KBM-7 (cell line): Measurements from ENCODE around the gene BNC2.

Experiments used
- DNase-seq: peaks from one replicate; pipeline ENCODE4 v3.0.0-alpha.2; 2015
- in situ Hi-C: fragments of 300-500 bp; cut with MboI; formaldehyde crosslinking; loops from 2 replicates; pipeline ENCODE4 v1.14.3; 2020; ENCODE audit warnings: low sequenced_read_pairs, low pct_unique_long_range_greater_than_20kb, mixed read lengths

The BNC2 gene

GRCh38 chr9:16386827-16387077 lies 483.7 kb downstream of the BNC2 start:
- in situ Hi-C loops = no loop called here
- DNase-seq = no peak

- in situ Hi-C loops = no loop called here
- no peak for DNase-seq
Measured at GRCh38 chr9:16386007-16386826, 484.3 kb downstream of the BNC2 start.

GRCh38 chr9:16385590-16385989 lies 484.9 kb downstream of the BNC2 start:
- no peak for DNase-seq
- in situ Hi-C loops = no loop called here

GRCh38 chr9:16384993-16385392 lies 485.5 kb downstream of the BNC2 start:
- in situ Hi-C loops = no loop called here
- no peak for DNase-seq

- in situ Hi-C loops = no loop called here
- no peak for DNase-seq
Measured at GRCh38 chr9:16377311-16377710, 493.2 kb downstream of the BNC2 start.

GRCh38 chr9:16371306-16371705 lies 499.2 kb downstream of the BNC2 start:
- in situ Hi-C loops = no loop called here
- DNase-seq = no peak

GRCh38 chr9:16370647-16371046 lies 499.8 kb downstream of the BNC2 start:
- in situ Hi-C loops = no loop called here
- no peak for DNase-seq

- in situ Hi-C loops = no loop called here
- no peak for DNase-seq
Measured at GRCh38 chr9:16369427-16369826, 501.0 kb downstream of the BNC2 start.

- DNase-seq = no peak
- in situ Hi-C loops = no loop called here
Measured at GRCh38 chr9:16368237-16369087, 502.0 kb downstream of the BNC2 start.

- in situ Hi-C loops = no loop called here
- DNase-seq = no peak
Measured at GRCh38 chr9:16367605-16368231, 502.8 kb downstream of the BNC2 start.

GRCh38 chr9:16364347-16364746 lies 506.1 kb downstream of the BNC2 start:
- no peak for DNase-seq
- in situ Hi-C loops = no loop called here

GRCh38 chr9:16363916-16364315 lies 506.6 kb downstream of the BNC2 start:
- in situ Hi-C loops = no loop called here

GRCh38 chr9:16363073-16363781 lies 507.2 kb downstream of the BNC2 start:
- DNase-seq = no peak
- in situ Hi-C loops = no loop called here

More at GRCh38 chr9:16363916-16364315, 506.6 kb downstream of the BNC2 start:
- no peak for DNase-seq

GRCh38 chr9:16361939-16362338 lies 508.5 kb downstream of the BNC2 start:
- DNase-seq = no peak
- in situ Hi-C loops = no loop called here

- no peak for DNase-seq
- in situ Hi-C loops = no loop called here
Measured at GRCh38 chr9:16361118-16361517, 509.4 kb downstream of the BNC2 start.

- in situ Hi-C loops = no loop called here
- DNase-seq = no peak
Measured at GRCh38 chr9:16360247-16360646, 510.2 kb downstream of the BNC2 start.
